ENCODE measurements around the gene GGT5.

Gene GGT5

DNA sequence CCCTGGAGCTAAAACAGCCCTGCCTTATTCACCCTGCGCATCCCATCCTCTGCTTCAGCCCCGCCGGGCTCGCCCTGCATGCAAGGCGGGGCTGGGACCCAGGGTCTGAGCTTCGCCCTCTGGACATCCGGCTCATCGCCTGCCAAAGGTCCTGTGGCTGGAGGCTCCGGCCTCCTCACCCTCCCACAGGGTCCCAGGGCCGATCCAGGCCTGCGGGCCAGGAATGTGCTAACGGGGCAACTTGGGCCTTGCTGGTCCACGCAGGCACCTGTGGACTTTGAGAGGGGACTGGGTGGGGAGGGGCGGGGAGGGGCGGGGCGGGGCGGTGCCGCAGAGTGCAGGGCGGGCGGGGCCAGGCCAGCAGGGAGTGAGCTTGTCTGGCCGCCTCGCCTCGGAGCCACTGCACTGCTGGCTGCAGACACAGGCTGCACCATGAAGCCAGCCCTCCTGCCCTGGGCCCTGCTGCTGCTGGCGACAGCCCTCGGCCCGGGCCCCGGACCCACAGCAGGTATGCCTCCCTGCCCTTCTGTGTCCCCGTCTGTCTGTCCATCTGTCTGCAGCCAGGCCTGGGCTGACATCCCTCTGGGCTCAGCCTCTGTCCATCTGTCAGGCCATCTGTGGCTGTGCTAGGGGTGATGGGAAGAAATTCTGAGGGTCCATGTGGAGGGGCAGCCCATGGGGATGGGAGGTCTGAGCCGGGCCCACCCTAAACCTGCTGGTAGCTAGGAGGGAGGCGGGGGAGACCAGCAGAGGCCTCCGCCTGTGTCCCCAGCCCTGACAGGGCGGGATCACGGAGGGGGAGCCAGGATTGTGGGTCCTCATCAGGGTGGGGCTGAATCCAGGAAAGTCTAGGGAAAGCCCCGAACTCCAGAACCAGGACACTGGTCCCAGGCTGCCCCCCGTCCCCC, 63.5 kb downstream of the GGT5 start, which contains the start of gene SUSD2:
TSS of gene SUSD2 (plus strand) at position 400 of the 908 bp plus-strand sequence. CDS start at position 433, 33 bp downstream.
- no peak for DNase-seq

GRCh38 chr22:24180316-24181087, 64.4 kb downstream of the GGT5 start:
- DNase-seq: no peak

DNA sequence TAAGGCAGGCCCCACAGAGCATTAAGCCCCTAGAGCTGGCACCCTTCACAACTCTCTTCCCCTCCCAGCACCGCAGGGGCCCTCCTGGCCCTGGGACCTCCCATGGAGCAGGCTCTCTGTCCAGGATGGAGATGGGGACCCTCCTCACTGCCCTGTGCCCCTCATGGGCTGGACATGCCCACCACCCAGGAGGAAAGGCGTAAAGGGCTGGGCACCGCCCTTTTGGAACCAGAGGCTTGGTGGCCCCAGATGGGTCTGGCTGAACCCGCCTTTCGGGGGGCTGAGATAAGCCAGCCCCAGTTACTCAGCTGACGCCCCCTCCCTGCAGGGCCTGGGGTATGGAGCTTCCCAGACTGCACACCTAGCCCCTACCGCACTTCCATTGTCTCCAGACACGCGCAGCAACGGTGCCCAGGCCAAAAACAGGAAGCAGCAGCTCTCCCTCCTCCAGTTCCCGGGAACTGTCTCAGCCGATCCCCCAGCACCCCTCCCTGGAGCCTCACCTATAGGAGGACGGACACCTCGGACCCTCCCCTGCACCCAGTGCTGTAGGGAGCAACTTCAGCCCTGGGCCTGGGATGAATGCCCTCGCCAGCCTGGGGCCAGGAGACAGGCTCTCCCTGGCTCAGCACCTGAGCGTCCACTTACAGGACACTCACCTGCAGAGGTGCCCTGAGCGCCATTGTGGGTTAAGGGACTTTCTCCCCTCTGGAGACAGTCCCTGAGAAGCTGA, 65.2 kb downstream of the GGT5 start:
- no peak for DNase-seq

- DNase-seq: no peak
Measured at GRCh38 chr22:24178502-24179440, 66.1 kb downstream of the GGT5 start.

GRCh38 chr22:24178021-24178431, 66.9 kb downstream of the GGT5 start:
- no peak for DNase-seq

DNA sequence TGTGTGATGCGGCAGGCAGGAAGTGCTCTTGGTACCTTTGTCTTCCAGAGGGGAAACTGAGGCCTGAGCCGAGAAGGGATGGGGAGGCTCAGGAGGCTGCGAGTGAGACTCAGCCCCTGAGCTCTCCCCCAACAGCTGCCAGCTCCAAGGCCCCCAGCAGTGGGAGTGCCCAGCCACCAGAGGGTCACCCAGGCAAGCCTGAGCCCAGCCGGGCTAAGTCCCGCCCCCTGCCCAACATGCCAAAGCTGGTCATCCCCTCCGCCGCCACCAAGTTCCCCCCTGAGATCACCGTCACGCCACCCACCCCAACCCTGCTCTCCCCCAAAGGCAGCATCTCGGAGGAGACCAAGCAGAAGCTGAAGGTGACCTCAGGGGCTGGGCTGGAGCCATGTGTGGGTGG, 67.4 kb downstream of the GGT5 start:
- no peak for DNase-seq

DNA sequence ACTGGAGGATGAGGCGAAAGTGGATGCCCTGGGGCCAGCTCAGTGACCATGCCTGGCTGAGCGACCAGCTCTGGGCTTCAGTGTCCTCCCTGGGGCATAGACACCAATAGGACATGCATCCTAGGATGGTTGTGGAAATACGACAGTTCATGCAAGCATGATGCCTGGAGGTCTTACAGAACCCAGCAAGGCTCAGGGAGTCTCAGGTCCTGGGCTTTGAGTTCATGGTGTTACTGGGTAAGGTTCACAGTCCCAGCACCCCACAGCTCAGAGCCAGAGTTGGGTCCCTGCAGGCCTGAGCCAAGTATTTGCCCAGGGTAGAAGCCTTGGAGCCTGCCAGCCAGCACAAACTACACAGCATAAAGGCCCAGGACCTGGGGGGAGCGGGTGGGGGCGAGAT, 67.8 kb downstream of the GGT5 start:
- no peak for DNase-seq

- DNase-seq: no peak
Measured at GRCh38 chr22:24176630-24177029, 68.3 kb downstream of the GGT5 start.

GRCh38 chr22:24176040-24176439, 68.8 kb downstream of the GGT5 start:
- DNase-seq: no peak

DNA sequence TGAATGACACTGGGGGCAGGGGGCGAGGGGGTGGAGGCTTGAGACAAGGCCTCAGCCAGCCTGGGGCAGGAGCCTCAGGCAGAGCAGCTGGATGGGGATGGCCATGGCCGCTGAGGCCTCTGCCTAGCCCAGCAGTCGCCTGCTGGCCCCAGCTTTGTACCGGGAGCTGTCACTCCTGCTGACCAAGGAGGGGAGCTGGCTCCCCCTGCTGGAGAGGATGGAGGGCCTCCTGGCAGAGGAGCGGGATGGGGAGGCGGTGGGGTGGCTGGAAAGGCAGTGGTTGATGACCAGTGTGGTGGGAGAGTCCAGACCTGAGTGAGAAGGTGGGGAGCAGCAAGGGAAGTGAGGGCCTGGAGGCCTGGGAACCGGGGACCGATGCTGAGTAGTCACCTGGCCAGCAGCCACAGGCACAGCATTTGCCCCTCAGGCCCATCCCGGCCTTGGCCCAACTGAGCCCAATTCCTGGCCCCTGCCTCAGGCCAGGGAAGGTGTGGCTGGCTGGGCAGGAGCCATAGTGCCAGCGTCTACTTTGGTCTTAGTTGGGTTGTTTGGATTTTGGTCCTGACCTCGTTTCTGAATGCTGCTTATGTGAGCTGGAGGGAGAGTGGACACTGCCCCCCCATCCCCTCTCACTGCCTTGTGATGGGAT, 69.6 kb downstream of the GGT5 start:
- peak; percentile 45 for DNase-seq

- DNase-seq: no peak
Measured at GRCh38 chr22:24171822-24172221, 73.1 kb downstream of the GGT5 start.

GRCh38 chr22:24170632-24171031, 74.2 kb downstream of the GGT5 start:
- no peak for DNase-seq

GRCh38 chr22:24170188-24170587, 74.7 kb downstream of the GGT5 start:
- DNase-seq: no peak
